Muscle layer of colon (tissue), 2 donors: ENCODE measurements around the gene CALM1.
"Not testable (repeated sequence)": the region's sequence is repeated elsewhere in the genome, so short reads cannot be mapped to it uniquely, and the experiment has no call there.

Experiments used
- H3K27ac ChIP-seq: one replicate; pipeline ENCODE4 v1.7.0; 2013; ENCODE audit warnings: low read depth, mild to moderate bottlenecking, low read length, moderate library complexity
- H3K27me3 ChIP-seq, 2 donors: one replicate each; pipeline ENCODE4 v1.7.0; 2013; ENCODE audit warnings: low read length in 2 of 2, mild to moderate bottlenecking in 2 of 2; ENCODE audit not compliant: insufficient read depth in 2 of 2, control insufficient read depth in 1 of 2
- H3K36me3 ChIP-seq: one replicate; pipeline ENCODE4 v1.7.0; 2013; ENCODE audit warnings: mild to moderate bottlenecking, low read length; ENCODE audit not compliant: insufficient read depth
- H3K4me1 ChIP-seq: one replicate; pipeline ENCODE4 v1.7.0; 2013; ENCODE audit warnings: mild to moderate bottlenecking, low read length; ENCODE audit not compliant: insufficient read depth
- H3K4me3 ChIP-seq, 2 donors: one replicate each; pipeline ENCODE4 v1.7.0; 2013; ENCODE audit warnings: low read length in 2 of 2, low read depth in 1 of 2, mild to moderate bottlenecking in 1 of 2, moderate library complexity in 1 of 2
- H3K9ac ChIP-seq: one replicate; pipeline ENCODE4 v1.7.0; 2013; ENCODE audit warnings: low read length
- H3K9me3 ChIP-seq: one replicate; pipeline ENCODE4 v1.7.0; 2013; ENCODE audit warnings: mild to moderate bottlenecking, low read length
- donor health status: abdominal sarcoma.
- donor health status: Adenocarcinoma of cecum.

CALM1 gene

DNA sequence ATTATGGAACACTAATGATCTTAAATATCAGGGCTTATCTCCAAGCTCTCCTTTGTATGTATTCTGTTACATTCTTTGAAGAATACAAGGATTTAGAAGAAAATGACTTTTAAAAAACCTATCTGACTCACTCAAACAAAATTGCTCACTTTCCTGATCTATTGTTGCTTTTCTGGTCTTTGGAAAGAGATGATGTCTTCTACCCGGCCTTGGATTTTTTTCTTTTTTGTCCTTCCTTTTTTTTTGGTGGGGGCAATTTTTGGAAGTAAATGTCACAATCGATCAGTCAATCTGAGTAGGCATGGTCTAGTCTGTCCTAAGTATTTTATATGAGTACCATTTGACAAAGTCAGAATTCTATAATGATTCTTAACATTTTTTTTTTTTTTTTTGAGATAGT is 10.5 kb upstream of the CALM1 start:
- no peak overlapping the region for H3K9ac ChIP-seq
- H3K4me1 ChIP-seq: peaks cover 25% of the 10 kb centered on the region
- no peak overlapping the region for H3K27ac ChIP-seq
- H3K4me3 ChIP-seq: no peak overlapping the region
- no peaks in the 10 kb centered on the region for H3K9me3 ChIP-seq
- H3K36me3 ChIP-seq: no peaks in the 10 kb centered on the region
- no peaks in the 10 kb centered on the region for H3K27me3 ChIP-seq

DNA sequence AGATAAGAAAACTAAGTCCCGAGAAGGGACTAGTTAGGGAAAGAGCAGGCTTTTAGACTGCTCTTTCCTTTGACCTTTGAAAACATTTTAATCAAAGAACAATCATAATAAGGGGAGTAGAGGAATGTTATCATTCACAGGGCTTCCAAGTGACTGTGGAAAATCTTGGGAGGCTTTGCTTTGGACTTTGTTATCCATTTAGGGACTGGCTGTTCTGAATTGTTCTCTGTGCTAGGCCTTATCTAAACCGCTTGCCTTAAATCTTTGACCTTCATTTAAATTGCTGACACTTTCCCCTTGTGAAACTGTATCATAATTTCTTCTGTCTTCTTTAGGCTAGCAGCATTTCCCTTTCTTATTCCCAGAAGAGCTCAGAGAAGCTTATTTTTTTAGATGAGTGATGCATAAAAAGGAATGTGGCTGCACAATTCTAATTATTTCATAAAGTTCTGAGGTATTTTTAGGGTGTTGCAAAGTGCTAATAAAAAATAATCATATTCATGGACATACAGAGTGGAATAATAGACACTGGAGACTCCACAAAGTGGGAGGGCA is 9.5 kb upstream of the CALM1 start:
- Histone ChIP-seq H3K27me3 (no peaks in the 10 kb centered on the region), H3K4me1 (peaks cover 16% of the 10 kb centered on the region), H3K36me3 (no peaks in the 10 kb centered on the region), H3K9me3 (no peaks in the 10 kb centered on the region), H3K27ac (no peak overlapping the region), H3K4me3 (no peak overlapping the region), H3K9ac (no peak overlapping the region)

DNA sequence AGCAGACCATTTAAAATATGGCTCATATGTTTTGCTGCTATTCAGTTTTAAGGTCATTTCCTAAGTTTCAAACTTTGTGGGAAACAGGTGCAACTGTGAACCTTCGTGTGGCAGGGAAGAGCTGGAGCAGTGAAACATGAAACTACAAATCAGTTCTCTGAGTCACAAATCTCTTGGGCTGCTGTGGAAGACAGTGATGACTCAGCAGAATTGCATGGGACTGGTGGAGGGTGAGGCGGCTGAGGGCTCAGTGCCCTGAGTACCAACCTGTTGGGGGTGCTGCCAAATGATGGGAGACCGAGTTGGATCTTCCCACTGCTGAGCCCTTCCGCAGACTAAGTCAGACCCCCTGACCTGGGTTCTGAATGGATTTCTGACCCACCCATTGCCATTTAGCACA is 8.4 kb upstream of the CALM1 start:
- Histone ChIP-seq H3K9ac (no peak overlapping the region), H3K4me1 (peaks cover 15% of the 10 kb centered on the region), H3K9me3 (no peaks in the 10 kb centered on the region), H3K27ac (no peak overlapping the region), H3K36me3 (no peaks in the 10 kb centered on the region), H3K4me3 (no peak overlapping the region), H3K27me3 (no peaks in the 10 kb centered on the region)

DNA sequence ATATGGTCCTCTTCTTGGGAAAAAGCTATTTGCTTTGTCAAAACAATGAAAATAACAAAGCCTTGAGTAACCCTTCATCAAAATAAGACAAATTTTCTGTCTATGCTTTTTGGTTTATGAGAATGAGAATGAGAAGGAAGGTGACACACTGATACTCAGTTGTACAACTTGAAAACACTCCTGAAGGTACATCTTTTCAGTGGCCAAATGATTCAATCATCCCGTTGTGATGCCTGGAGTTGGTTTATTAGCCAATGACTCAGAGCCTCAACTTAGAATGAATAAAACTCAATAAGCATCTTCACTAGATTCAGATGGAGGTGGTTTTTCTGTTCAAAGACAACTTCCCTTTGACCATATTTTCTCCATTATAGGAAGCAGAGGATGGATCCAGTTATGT is 7.8 kb upstream of the CALM1 start:
- no peaks in the 10 kb centered on the region for H3K9me3 ChIP-seq
- H3K36me3 ChIP-seq: no peaks in the 10 kb centered on the region
- no peak overlapping the region for H3K9ac ChIP-seq
- H3K4me3 ChIP-seq: no peak overlapping the region
- H3K27me3 ChIP-seq: no peaks in the 10 kb centered on the region
- H3K27ac ChIP-seq: no peak overlapping the region
- peaks cover 12% of the 10 kb centered on the region for H3K4me1 ChIP-seq

DNA sequence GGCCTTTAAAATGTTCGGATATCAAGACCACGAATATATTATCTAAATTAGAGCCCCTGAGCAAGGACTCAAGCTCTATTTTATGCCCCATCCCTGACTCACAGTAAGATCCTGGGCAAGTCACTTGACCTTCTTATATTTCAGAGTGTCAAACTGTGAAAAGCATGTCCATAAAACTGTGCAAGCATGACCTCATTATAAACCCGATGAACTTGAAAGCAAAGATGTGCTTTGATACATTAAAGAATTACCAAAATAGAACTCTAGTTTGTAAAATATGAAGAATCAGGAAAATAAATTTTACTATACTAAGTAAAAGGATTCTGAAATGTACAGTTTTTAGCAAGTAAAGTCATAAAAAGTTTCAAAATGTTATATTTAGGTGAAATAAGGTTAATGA is 2.9 kb upstream of the CALM1 start:
- Histone ChIP-seq H3K9ac (no peak overlapping the region), H3K36me3 (no peaks in the 10 kb centered on the region), H3K9me3 (no peaks in the 10 kb centered on the region), H3K4me1 (no peaks in the 10 kb centered on the region), H3K4me3 (no peak overlapping the region), H3K27me3 (no peaks in the 10 kb centered on the region), H3K27ac (no peak overlapping the region)

DNA sequence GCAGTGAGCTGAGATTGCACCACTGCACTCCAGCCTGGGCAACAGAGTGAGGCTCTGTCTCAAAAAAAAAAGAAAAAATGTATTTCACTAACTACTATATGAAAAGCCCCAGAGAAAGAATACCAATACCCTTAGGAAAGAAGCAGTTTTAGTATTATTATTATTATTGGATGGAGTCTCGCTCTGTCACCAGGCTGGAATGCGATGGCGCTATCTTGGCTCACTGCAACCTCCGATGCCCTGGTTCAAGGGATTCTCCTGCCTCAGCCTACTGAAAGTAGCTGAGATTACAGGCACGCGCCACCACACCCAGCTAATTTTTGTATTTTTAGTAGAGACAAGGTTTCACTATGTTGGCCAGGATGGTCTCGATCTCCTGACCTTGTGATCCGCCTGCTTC is 2.0 kb upstream of the CALM1 start:
- not testable (repeated sequence) for H3K4me3 ChIP-seq

DNA sequence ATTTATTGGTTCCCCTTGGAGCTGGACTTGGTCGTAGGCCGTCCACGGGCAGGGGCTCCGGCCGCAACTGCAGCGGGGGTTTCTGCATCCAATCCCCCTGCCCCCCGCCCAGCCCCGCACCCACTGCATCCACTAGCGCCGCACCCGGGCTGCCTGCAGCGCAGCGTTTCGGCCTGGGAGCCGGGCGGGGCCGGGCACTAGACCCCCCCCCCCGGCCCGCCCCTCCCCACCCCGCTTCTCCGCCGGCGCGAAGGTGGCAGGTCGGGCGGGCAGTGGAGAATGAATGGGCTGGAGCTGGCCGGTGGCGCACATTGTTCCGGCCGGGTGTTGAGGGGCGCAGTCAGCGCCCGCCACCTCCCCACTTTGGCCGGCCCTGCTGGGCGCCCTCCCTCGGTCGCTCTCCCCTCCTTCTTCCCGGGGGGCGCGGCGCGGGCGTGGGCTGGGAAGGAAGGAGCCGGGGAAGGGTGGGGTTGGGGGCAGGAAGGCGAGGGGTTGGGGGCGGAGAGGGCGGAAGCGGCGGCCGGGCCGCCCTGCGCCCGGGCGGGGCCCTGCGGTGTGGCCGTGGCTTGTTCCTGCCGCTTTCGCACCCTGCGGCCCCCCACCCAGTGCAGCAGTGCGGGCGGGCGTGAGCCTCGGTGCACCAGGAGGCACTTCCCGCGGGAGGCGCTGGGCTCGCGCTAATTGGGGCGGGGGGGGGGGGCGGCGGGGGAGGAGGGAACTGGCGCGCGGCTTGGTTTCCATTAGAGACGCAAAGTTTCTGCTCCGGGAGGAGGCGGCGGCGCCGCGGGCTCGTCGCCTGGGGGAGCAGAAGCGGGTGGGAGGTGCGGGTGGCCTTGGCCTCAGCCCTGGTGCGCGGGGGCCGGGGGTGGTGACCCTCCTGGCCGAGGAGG is 841 bp downstream of the CALM1 start:
- Histone ChIP-seq H3K9ac (peak overlapping the region; percentile 76), H3K36me3 (peaks cover 29% of the 10 kb centered on the region), H3K9me3 (no peaks in the 10 kb centered on the region), H3K4me1 (peaks cover 33% of the 10 kb centered on the region), H3K27me3 (no peaks in the 10 kb centered on the region), H3K27ac (peak overlapping the region; percentile 98), H3K4me3 (peak overlapping the region; percentile 93 to 98)

More for the DNA sequence above, 2.0 kb upstream of the CALM1 start:
- not testable (repeated sequence) for H3K27ac ChIP-seq, H3K9me3 ChIP-seq, H3K4me1 ChIP-seq, H3K27me3 ChIP-seq, H3K36me3 ChIP-seq, H3K9ac ChIP-seq

DNA sequence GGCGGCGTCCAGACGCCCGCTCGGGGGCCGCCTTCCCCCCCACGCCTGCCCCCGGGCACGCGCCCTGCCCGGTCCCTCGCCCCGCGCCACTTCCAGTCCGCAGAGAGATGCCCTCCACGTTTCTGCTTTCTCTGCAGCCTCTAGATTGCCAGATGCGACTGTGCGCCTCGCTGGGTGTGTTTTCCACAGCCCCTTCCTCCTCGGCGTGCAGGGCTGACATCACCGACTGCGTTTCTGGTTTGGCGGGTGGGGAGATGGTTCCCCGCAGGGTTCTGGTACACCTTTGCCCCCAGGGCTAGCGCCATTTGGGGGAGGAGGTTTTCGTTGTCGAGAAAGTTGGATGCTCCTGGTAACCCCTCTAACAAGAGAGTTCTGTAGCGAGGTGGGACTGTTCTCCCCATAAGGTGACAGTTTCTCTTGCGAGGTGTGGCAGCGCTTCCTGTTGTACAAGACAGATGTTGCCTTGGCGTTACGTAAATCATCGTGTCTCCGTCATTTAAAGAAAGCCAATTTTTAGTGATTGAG is 1.5 kb downstream of the CALM1 start:
- no peaks in the 10 kb centered on the region for H3K27me3 ChIP-seq
- H3K9ac ChIP-seq: peak overlapping the region; percentile 71
- peaks cover 40% of the 10 kb centered on the region for H3K4me1 ChIP-seq
- peaks cover 36% of the 10 kb centered on the region for H3K36me3 ChIP-seq
- peak overlapping the region; percentile 85 for H3K27ac ChIP-seq
- H3K4me3 ChIP-seq: peak overlapping the region; percentile 30 to 76
- no peaks in the 10 kb centered on the region for H3K9me3 ChIP-seq

DNA sequence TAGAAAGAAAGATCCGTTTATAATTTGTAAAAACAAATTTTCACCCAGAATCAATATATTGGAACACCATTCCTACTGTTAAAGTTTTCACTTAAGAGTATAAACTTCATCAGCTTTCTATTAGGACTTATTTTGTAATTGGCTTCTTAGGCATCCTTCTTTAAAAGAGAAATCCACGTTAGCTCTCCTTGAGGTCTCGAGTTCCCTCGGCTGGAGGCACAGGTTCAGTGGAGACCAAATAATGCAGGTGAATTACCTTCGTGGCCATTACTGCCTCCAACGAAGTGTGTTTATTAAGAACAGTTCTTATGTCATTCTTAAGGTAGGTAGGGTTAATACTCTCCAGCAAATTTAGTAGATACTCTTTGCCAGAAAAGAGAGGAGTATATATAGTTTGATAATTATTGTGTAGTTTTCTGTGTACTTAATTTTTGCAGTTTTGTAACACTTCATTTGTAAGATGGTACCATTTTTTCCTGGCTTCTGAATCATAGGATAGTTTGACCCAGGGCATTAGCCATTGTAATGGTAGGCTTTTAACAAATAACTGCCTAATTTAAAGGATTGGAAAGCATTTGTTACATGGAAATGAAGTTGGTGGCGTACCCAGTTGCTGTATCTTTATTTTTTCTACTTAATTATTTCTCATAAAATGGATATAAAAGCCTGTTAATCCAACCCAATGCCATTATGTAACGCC is 2.2 kb downstream of the CALM1 start:
- Histone ChIP-seq H3K27me3 (no peaks in the 10 kb centered on the region), H3K27ac (peak overlapping the region; percentile 85), H3K4me1 (peaks cover 46% of the 10 kb centered on the region), H3K4me3 (peak overlapping the region; percentile 30 to 76), H3K36me3 (peaks cover 42% of the 10 kb centered on the region), H3K9ac (peak overlapping the region; percentile 71), H3K9me3 (no peaks in the 10 kb centered on the region)

DNA sequence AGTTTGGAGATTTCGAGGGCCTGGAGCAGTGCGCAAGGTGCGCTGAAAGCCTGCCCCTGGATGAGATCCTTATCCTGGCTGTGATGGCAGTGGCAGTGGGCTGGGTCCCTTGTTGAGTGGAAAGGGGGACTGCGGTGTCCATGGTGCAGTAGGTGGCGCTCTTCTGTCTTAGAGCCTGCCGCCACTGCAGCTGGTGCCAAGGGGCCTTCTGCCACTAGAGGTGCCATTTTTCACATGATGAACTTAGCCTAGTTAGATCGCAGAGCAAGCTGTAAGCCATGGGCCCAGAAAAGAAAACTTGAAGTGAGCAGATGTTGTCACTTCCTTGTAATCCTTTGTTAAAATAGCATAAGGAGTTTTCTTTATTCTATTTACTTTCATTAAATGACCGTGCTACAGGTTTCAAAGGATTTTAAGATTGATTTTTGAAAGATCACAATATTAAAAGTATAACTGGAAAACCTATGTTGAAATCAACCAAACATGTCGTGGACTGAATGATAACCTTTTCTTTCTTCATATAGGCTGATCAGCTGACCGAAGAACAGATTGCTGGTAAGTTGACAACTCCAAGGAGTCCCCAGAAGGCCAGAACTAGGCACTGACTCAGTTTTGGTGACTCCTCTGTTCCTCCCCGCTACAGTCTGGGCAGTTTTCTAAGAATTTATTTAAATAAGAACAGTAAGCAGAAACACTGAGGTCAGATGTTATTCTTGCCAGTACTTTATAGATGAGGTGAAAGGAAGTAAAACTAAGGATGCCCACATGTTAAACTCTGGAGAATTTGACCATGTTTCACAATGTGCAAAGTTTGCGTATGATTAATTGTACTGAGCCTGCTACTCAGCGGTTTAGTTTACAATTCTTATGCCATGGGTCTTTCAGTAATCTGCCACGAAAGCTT is 3.0 kb downstream of the CALM1 start:
- H3K27me3 ChIP-seq: no peaks in the 10 kb centered on the region
- peak overlapping the region; percentile 85 for H3K27ac ChIP-seq
- peak overlapping the region; percentile 71 for H3K9ac ChIP-seq
- no peaks in the 10 kb centered on the region for H3K9me3 ChIP-seq
- H3K4me1 ChIP-seq: peaks cover 54% of the 10 kb centered on the region
- H3K4me3 ChIP-seq: peak overlapping the region in 1 of 2 donors; percentile 76
- H3K36me3 ChIP-seq: peaks cover 50% of the 10 kb centered on the region
